Esophagus muscularis mucosa (tissue), 3 donors: ENCODE results near the gene RPSA.

Experiments used
- EP300 ChIP-seq: sonication (generic); formaldehyde crosslinking; IDR thresholded peaks from one replicate; pipeline ENCODE4 v1.6.1; 2017; ENCODE audit warnings: antibody characterized with exemption
- TF ChIP-seq, protein P1 (sequence below), 3 experiments: fragments of 200-600 bp in 2 of 3; fragments of 450-650 bp in 1 of 3; sonication (generic) in 2 of 3; IDR thresholded peaks; one replicate each; pipeline ENCODE4 v1.5.1; 2017 to 2019; ENCODE audit warnings: antibody characterized with exemption in 3 of 3, mild to moderate bottlenecking in 2 of 3, moderate library complexity in 1 of 3

DNA sequence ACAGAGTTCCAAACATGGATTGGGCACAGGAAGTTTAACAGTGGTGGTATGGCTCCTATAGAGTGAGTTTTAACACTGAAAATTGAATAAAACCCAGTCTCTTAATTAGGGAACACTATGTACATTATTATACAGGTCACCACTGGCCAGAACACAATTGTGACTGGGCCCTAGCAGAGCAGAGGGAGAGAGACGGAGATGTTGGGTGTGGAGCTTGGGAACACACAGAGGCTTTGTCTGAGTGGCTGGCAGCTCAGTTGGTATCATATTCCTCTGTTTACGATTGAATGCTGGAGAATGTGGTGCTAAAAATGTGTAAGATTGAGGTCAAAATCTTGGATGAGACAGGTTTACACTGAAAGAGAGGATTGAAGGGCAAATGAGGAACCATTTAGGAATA lies 54.2 kb downstream of the RPSA start:
- TF ChIP-seq, protein P1, sequence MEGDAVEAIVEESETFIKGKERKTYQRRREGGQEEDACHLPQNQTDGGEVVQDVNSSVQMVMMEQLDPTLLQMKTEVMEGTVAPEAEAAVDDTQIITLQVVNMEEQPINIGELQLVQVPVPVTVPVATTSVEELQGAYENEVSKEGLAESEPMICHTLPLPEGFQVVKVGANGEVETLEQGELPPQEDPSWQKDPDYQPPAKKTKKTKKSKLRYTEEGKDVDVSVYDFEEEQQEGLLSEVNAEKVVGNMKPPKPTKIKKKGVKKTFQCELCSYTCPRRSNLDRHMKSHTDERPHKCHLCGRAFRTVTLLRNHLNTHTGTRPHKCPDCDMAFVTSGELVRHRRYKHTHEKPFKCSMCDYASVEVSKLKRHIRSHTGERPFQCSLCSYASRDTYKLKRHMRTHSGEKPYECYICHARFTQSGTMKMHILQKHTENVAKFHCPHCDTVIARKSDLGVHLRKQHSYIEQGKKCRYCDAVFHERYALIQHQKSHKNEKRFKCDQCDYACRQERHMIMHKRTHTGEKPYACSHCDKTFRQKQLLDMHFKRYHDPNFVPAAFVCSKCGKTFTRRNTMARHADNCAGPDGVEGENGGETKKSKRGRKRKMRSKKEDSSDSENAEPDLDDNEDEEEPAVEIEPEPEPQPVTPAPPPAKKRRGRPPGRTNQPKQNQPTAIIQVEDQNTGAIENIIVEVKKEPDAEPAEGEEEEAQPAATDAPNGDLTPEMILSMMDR (IDR thresholded peaks at IDR 0.05): no peak
- TF ChIP-seq EP300: no peak
